HG03469 (cell line): ENCODE measurements around the gene FBLL1.
"Not testable (repeated sequence)": the region's sequence is repeated elsewhere in the genome, so short reads cannot be mapped to it uniquely, and the experiment has no call there.

Source experiments
- ATAC-seq: cut with Tn5 transposase; IDR thresholded peaks from one replicate; pipeline ENCODE4 v1.9.1; 2021; ENCODE audit warnings: mild to moderate bottlenecking, moderate library complexity, moderate number of reproducible peaks; ENCODE audit not compliant: unreplicated experiment

Gene FBLL1

GRCh38 chr5:168528521-168529373 is at the start of gene FBLL1:
TSS of gene FBLL1 (plus strand) at chr5:168529305. CDS start at chr5:168529505, 200 bp downstream.
- ATAC-seq = no peak

- no peak for ATAC-seq
Measured at GRCh38 chr5:168480601-168481000, 48.5 kb upstream of the FBLL1 start.

GRCh38 chr5:168481330-168481788 is 47.7 kb upstream of the FBLL1 start:
- ATAC-seq = peak; percentile 93

GRCh38 chr5:168482361-168482760 is 46.7 kb upstream of the FBLL1 start:
- no peak for ATAC-seq

- ATAC-seq = peak; percentile 64
Measured at GRCh38 chr5:168486136-168486879, 42.8 kb upstream of the FBLL1 start, which contains the start of gene RARS1. TSS of gene RARS1 (plus strand) at chr5:168486471. CDS start at chr5:168486499, 28 bp downstream.

- ATAC-seq = no peak
Measured at GRCh38 chr5:168489059-168489458, 40.0 kb upstream of the FBLL1 start.

- ATAC-seq = no peak
Measured at GRCh38 chr5:168494057-168494555, 35.0 kb upstream of the FBLL1 start.

- no peak for ATAC-seq
Measured at GRCh38 chr5:168502563-168503237, 26.4 kb upstream of the FBLL1 start.

- no peak for ATAC-seq
Measured at GRCh38 chr5:168513861-168514428, 15.2 kb upstream of the FBLL1 start.

- ATAC-seq = no peak
Measured at GRCh38 chr5:168525856-168526255, 3.2 kb upstream of the FBLL1 start.

- ATAC-seq = no peak
Measured at GRCh38 chr5:168527756-168528295, 1.3 kb upstream of the FBLL1 start.

- no peak for ATAC-seq
Measured at GRCh38 chr5:168529374-168530234, 499 bp downstream of the FBLL1 start.

GRCh38 chr5:168530621-168531150 is 1.6 kb downstream of the FBLL1 start:
- ATAC-seq = no peak

- ATAC-seq = no peak
Measured at GRCh38 chr5:168531191-168531590, 2.1 kb downstream of the FBLL1 start.

GRCh38 chr5:168531987-168532864 is 3.1 kb downstream of the FBLL1 start:
- ATAC-seq = no peak

- not testable (repeated sequence) for ATAC-seq
Measured at GRCh38 chr5:168534351-168534750, 5.2 kb downstream of the FBLL1 start.

GRCh38 chr5:168537176-168537575 is 8.1 kb downstream of the FBLL1 start:
- ATAC-seq = no peak

GRCh38 chr5:168549554-168549953 is 20.4 kb downstream of the FBLL1 start:
- no peak for ATAC-seq
